Measurements from ENCODE around the gene TBL3.

- TF ChIP-seq CTCF (conservative IDR thresholded peaks at IDR 0.05; ENCODE audit: low read length) (no peak), EZH2phosphoT487 (IDR thresholded peaks at IDR 0.05; ENCODE audit: borderline replicate concordance, low read depth, low read length) (no peak)
These were observed 29.6 kb upstream of the TBL3 start for GRCh38 chr16:1942047-1942809.
